Breast epithelium (tissue), 4 donors: ENCODE data around the gene SLC44A2. TPM values are rescaled to one million over a fixed set of nuclear protein-coding genes. Genes with fewer than 3 reads are reported as not detected.

Experiments
- DNase-seq, 2 donors: peaks; one replicate each; pipeline ENCODE4 v3.0.0-alpha.2; 2019; ENCODE audit warnings: low spot score in 2 of 2
- H3K27ac ChIP-seq, 2 donors: fragments of 200-600 bp; sonication (generic) in 1 of 2; one replicate each; pipeline ENCODE4 v1.5.1; 2016 to 2019; ENCODE audit warnings: mild to moderate bottlenecking in 1 of 2
- H3K27me3 ChIP-seq, 2 donors: fragments of 200-600 bp; sonication (generic) in 1 of 2; one replicate each; pipeline versions ENCODE4 v1.5.1 to v1.6.0; 2017 to 2019; ENCODE audit warnings: control low read depth in 1 of 2, mild to moderate bottlenecking in 1 of 2
- H3K36me3 ChIP-seq: fragments of 200-600 bp; one replicate; pipeline ENCODE4 v1.5.1; 2019
- H3K4me1 ChIP-seq, 2 donors: fragments of 200-600 bp; sonication (generic); one replicate each; pipeline ENCODE4 v1.5.1; 2016 to 2019; ENCODE audit warnings: control low read depth in 1 of 2
- H3K4me3 ChIP-seq, 3 donors: fragments of 200-600 bp; sonication (generic); 1 replicate in 2 of 3; 2 replicates in 1 of 3; pipeline ENCODE4 v1.5.1; 2016 to 2019; ENCODE audit warnings: mild to moderate bottlenecking in 3 of 3, moderate library complexity in 2 of 3
- H3K9me3 ChIP-seq, 2 donors: fragments of 200-600 bp; sonication (generic) in 1 of 2; one replicate each; pipeline ENCODE4 v1.5.1; 2016 to 2019; ENCODE audit warnings: control low read depth in 1 of 2
- CTCF ChIP-seq, 3 donors: fragments of 450-650 bp; IDR thresholded peaks; one replicate each; pipeline ENCODE4 v1.5.1; 2016 to 2017; ENCODE audit warnings: antibody characterized with exemption in 3 of 3, mild to moderate bottlenecking in 3 of 3, moderate library complexity in 3 of 3
- POLR2A ChIP-seq: fragments of 450-650 bp; IDR thresholded peaks from one replicate; pipeline ENCODE4 v1.6.1; 2016; ENCODE audit warnings: antibody characterized with exemption, mild to moderate bottlenecking, moderate library complexity
- POLR2AphosphoS5 ChIP-seq, 3 donors: sonication (generic); formaldehyde crosslinking; IDR thresholded peaks; one replicate each; pipeline ENCODE4 v1.6.1; 2017; ENCODE audit warnings: antibody characterized with exemption in 3 of 3
- intact Hi-C: fragments of 100-400 bp; cut with DNase I; formaldehyde crosslinking; loops from one replicate; pipeline ENCODE4 v1.15.1; 2023; ENCODE audit warnings: low total_unique reads
- total RNA-seq, 3 donors: library from RNA; depleted of rRNA; stranded (reverse); fragments of >200 nt; gene quantifications; one replicate each; pipeline ENCODE4 v1.1.0, GENCODE V29; 2016

SLC44A2 gene
- total RNA-seq, 3 donors from 2014 or later = 63.0 to 92.5 (median 67.5) TPM

DNA sequence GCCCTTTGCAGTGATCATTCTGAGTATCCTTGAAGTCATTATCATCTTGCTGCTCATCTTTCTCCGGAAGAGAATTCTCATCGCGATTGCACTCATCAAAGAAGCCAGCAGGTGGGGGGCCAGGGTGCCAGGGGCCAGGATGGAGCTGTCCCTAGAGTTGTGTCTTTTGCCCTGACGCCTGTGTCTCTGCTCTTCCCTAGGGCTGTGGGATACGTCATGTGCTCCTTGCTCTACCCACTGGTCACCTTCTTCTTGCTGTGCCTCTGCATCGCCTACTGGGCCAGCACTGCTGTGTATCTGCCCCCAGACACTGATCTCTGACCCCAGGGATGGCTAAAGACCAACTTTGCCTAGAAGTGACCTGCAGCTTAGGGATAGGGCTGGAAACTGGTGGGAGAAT, 9.6 kb downstream of the SLC44A2 start:
- TF ChIP-seq POLR2AphosphoS5 (IDR thresholded peaks at IDR 0.05) = no peak
- Histone ChIP-seq H3K9me3 (no peaks in the 10 kb centered on the region), H3K27me3 (no peaks in the 10 kb centered on the region), H3K27ac (no peak overlapping the region), H3K36me3 (peaks cover 4% of the 10 kb centered on the region), H3K4me1 (no peaks in the 10 kb centered on the region), H3K4me3 (no peak overlapping the region)
- intact Hi-C loops = no loop called here
- DNase-seq = no peak

DNA sequence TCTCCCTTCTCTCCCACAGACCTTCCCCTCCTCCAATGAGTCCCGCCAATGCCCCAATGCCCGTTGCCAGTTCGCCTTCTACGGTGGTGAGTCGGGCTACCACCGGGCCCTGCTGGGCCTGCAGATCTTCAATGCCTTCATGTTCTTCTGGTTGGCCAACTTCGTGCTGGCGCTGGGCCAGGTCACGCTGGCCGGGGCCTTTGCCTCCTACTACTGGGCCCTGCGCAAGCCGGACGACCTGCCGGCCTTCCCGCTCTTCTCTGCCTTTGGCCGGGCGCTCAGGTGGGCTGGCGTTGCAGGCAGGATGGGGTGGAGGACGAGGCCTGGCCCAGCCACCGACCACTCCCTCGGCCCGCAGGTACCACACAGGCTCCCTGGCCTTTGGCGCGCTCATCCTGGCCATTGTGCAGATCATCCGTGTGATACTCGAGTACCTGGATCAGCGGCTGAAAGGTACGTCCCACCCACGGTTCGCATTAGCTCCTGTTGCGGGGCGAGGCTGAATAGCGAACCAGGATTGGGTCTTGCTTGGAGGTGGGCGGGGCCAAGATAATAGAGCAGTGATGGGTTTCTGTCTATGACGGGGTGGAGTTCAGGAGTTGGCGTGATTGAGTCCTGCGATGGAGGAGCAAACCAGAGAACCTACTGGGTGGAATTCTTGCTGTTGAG, 11.1 kb downstream of the SLC44A2 start:
- TF ChIP-seq POLR2AphosphoS5 (IDR thresholded peaks at IDR 0.05) (no peak), CTCF (IDR thresholded peaks at IDR 0.05) (no peak), POLR2A (no peak)
- Histone ChIP-seq H3K4me3 (no peak overlapping the region), H3K4me1 (no peaks in the 10 kb centered on the region), H3K36me3 (peaks cover 2% of the 10 kb centered on the region), H3K9me3 (no peaks in the 10 kb centered on the region), H3K27me3 (no peaks in the 10 kb centered on the region), H3K27ac (no peak overlapping the region)
- no peak for DNase-seq
- intact Hi-C loops = no loop called here

DNA sequence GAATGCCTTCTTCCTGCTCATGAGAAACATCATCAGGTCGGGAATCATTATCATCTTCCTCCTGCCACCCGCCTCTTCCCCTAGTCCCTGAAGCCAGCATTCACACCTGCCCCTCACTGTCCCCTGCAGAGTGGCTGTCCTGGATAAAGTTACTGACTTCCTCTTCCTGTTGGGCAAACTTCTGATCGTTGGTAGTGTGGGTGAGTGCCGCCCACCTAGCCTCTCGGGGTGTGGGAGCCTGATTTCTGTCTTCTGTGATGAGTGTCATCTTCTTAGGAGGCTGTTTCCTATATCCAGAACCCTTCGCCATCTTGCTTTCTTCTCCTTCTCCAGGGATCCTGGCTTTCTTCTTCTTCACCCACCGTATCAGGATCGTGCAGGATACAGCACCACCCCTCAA, 12.5 kb downstream of the SLC44A2 start:
- Histone ChIP-seq H3K4me1 (no peaks in the 10 kb centered on the region), H3K27ac (no peak overlapping the region), H3K36me3 (no peaks in the 10 kb centered on the region), H3K9me3 (no peaks in the 10 kb centered on the region), H3K4me3 (no peak overlapping the region), H3K27me3 (no peaks in the 10 kb centered on the region)
- intact Hi-C loops = no loop called here
- TF ChIP-seq POLR2AphosphoS5 (IDR thresholded peaks at IDR 0.05) = no peak
- TF ChIP-seq CTCF (IDR thresholded peaks at IDR 0.05) = no peak
- TF ChIP-seq POLR2A = no peak
- DNase-seq = no peak

- Histone ChIP-seq H3K27ac (no peak overlapping the region), H3K4me1 (peaks cover 11 to 13% of the 10 kb centered on the region in 2 donors)
- intact Hi-C loops = no loop called here
Observed at GRCh38 chr19:10639836-10640235, 14.5 kb downstream of the SLC44A2 start.

DNA sequence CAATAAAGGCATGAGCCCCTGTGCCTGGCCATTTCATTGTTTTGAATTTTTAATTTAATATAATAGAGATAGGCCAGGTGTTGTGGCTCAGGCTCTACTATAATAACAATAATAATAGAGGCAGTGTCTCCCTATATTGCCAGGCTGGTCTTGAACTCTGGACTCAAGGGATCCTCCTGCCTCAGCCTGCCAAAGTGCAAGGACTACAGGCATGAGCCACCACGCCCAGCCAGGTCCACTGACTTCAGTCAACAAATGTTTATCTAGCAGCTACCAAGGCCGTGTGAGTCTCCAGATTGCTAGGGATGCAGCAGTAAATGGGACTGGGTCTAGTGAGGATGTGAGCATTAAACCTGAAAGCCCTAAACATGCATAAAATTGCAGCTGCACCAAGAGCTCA, 15.0 kb downstream of the SLC44A2 start:
- H3K4me1 ChIP-seq = peaks cover 11 to 13% of the 10 kb centered on the region in 2 donors
- intact Hi-C loops = no loop called here
- no peaks in the 10 kb centered on the region for H3K27me3 ChIP-seq
- no peak overlapping the region for H3K27ac ChIP-seq
- no peaks in the 10 kb centered on the region for H3K9me3 ChIP-seq
- no peaks in the 10 kb centered on the region for H3K36me3 ChIP-seq
- DNase-seq = no peak
- TF ChIP-seq POLR2AphosphoS5 (IDR thresholded peaks at IDR 0.05) (no peak), CTCF (IDR thresholded peaks at IDR 0.05) (no peak), POLR2A (no peak)
- H3K4me3 ChIP-seq = no peak overlapping the region

More at GRCh38 chr19:10639836-10640235, 14.5 kb downstream of the SLC44A2 start:
- TF ChIP-seq POLR2A = no peak
- TF ChIP-seq POLR2AphosphoS5 (IDR thresholded peaks at IDR 0.05) = no peak
- no peaks in the 10 kb centered on the region for H3K27me3 ChIP-seq
- DNase-seq = no peak
- H3K4me3 ChIP-seq = no peak overlapping the region
- no peaks in the 10 kb centered on the region for H3K36me3 ChIP-seq
- H3K9me3 ChIP-seq = no peaks in the 10 kb centered on the region

- DNase-seq = no peak
- Histone ChIP-seq H3K27ac (no peak overlapping the region), H3K36me3 (no peaks in the 10 kb centered on the region), H3K4me3 (no peak overlapping the region), H3K27me3 (no peaks in the 10 kb centered on the region), H3K4me1 (peaks cover 11 to 13% of the 10 kb centered on the region in 2 donors), H3K9me3 (no peaks in the 10 kb centered on the region)
- intact Hi-C loops = no loop called here
- TF ChIP-seq POLR2AphosphoS5 (IDR thresholded peaks at IDR 0.05) (no peak), POLR2A (no peak), CTCF (IDR thresholded peaks at IDR 0.05) (no peak)
Observed at GRCh38 chr19:10641248-10641647, 15.9 kb downstream of the SLC44A2 start.
